CD14-positive monocyte (primary cell): ENCODE results near the gene MTMR1. TPM values are rescaled to one million over a fixed set of nuclear protein-coding genes. Genes with fewer than 3 reads are reported as not detected.

Experiments used
- DNase-seq, 3 donors: peaks; one replicate each; pipeline ENCODE4 v3.0.0-alpha.2; 2011 to 2022
- H2AFZ ChIP-seq: 2 replicates; pipeline ENCODE4 v1.6.0; 2012; ENCODE audit warnings: mild to moderate bottlenecking, low read depth, low read length, inconsistent platforms; ENCODE audit not compliant: insufficient read depth, poor library complexity, severe bottlenecking
- H3K27ac ChIP-seq, 2 donors: 1 replicate in 1 of 2; 2 replicates in 1 of 2; pipeline ENCODE4 v1.5.1; 2012 to 2013; ENCODE audit warnings: low read length in 2 of 2, control low read depth in 1 of 2, inconsistent platforms in 1 of 2, low read depth in 1 of 2, mild to moderate bottlenecking in 1 of 2
- H3K27me3 ChIP-seq, 2 donors: one replicate each; pipeline versions ENCODE4 v1.6.0 to v1.6.1; 2011 to 2013; ENCODE audit warnings: low read length in 2 of 2; ENCODE audit not compliant: control insufficient read depth in 2 of 2, insufficient read depth in 2 of 2
- H3K36me3 ChIP-seq, 2 donors: replicated peaks in 1 of 2; 1 replicate in 1 of 2; 2 replicates in 1 of 2; pipeline versions ENCODE4 v1.5.1 to v1.6.1; 2012 to 2013; ENCODE audit warnings: low read length in 2 of 2, control low read depth in 1 of 2, inconsistent platforms in 1 of 2, mild to moderate bottlenecking in 1 of 2; ENCODE audit not compliant: insufficient read depth in 2 of 2, control insufficient read depth in 1 of 2
- H3K4me1 ChIP-seq, 2 donors: 1 replicate in 1 of 2; 2 replicates in 1 of 2; pipeline versions ENCODE4 v1.5.1 to v1.6.1; 2012 to 2013; ENCODE audit warnings: low read length in 2 of 2, control low read depth in 1 of 2, inconsistent platforms in 1 of 2, mild to moderate bottlenecking in 1 of 2, moderate library complexity in 1 of 2; ENCODE audit not compliant: insufficient read depth in 2 of 2, control insufficient read depth in 1 of 2
- H3K4me2 ChIP-seq: replicated peaks from 2 replicates; pipeline ENCODE3; 2012; ENCODE audit warnings: low read length, moderate library complexity, mild to moderate bottlenecking; ENCODE audit not compliant: poor library complexity, severe bottlenecking; ENCODE audit errors: extremely low read depth
- H3K4me3 ChIP-seq, 3 experiments: fragments of 200-600 bp in 1 of 3; sonication (generic) in 1 of 3; replicated peaks in 1 of 3; 1 replicate in 2 of 3; 2 replicates in 1 of 3; pipeline ENCODE4 v1.5.1; 2011 to 2013; ENCODE audit warnings: low read length in 3 of 3, mild to moderate bottlenecking in 3 of 3, control low read depth in 2 of 3, low read depth in 2 of 3, inconsistent platforms in 1 of 3, moderate library complexity in 1 of 3
- H3K79me2 ChIP-seq: 2 replicates; pipeline ENCODE4 v1.6.0; 2012; ENCODE audit warnings: mild to moderate bottlenecking, control low read depth, inconsistent platforms, low read length, moderate library complexity; ENCODE audit not compliant: insufficient read depth
- H3K9ac ChIP-seq: 2 replicates; pipeline ENCODE4 v1.6.0; 2017; ENCODE audit warnings: low read length, mild to moderate bottlenecking; ENCODE audit not compliant: insufficient read depth, poor library complexity, severe bottlenecking
- H3K9me3 ChIP-seq, 2 donors: replicated peaks in 1 of 2; 1 replicate in 1 of 2; 2 replicates in 1 of 2; pipeline versions ENCODE4 v1.5.1 to v1.6.1; 2012 to 2013; ENCODE audit warnings: low read length in 2 of 2, control low read depth in 1 of 2; ENCODE audit not compliant: control insufficient read depth in 1 of 2, insufficient read depth in 1 of 2
- H4K20me1 ChIP-seq: 2 replicates; pipeline ENCODE4 v1.6.0; 2012; ENCODE audit warnings: mild to moderate bottlenecking, low read length, control low read depth, moderate library complexity; ENCODE audit not compliant: insufficient read depth
- H3K27ac Mint-ChIP-seq, 7 donors: one replicate each; pipeline ENCODE4 v1.8.0; 2020; ENCODE audit warnings: mild to moderate bottlenecking in 7 of 7, mixed read lengths in 7 of 7, moderate library complexity in 6 of 7, inconsistent platforms in 2 of 7
- H3K27me3 Mint-ChIP-seq, 3 donors: one replicate each; pipeline ENCODE4 v1.8.0; 2021 to 2022; ENCODE audit warnings: low read depth in 3 of 3, mild to moderate bottlenecking in 3 of 3, mixed read lengths in 3 of 3, moderate library complexity in 3 of 3, inconsistent platforms in 1 of 3
- H3K36me3 Mint-ChIP-seq, 2 donors: one replicate each; pipeline ENCODE4 v1.8.0; 2020; ENCODE audit warnings: mixed read lengths in 2 of 2, inconsistent platforms in 1 of 2, mild to moderate bottlenecking in 1 of 2
- H3K4me1 Mint-ChIP-seq: one replicate; pipeline ENCODE4 v1.8.0; 2020; ENCODE audit warnings: mild to moderate bottlenecking, mixed read lengths
- H3K4me3 Mint-ChIP-seq, 2 donors: one replicate each; pipeline ENCODE4 v1.8.0; 2020; ENCODE audit warnings: mild to moderate bottlenecking in 2 of 2, mixed read lengths in 2 of 2, moderate library complexity in 1 of 2
- H3K9me3 Mint-ChIP-seq, 7 donors: one replicate each; pipeline ENCODE4 v1.8.0; 2020 to 2022; ENCODE audit warnings: mixed read lengths in 7 of 7, mild to moderate bottlenecking in 6 of 7, moderate library complexity in 6 of 7, inconsistent platforms in 2 of 7
- CTCF ChIP-seq: fragments of 200-600 bp; IDR thresholded peaks from one replicate; pipeline ENCODE4 v1.8.0; 2022; ENCODE audit warnings: antibody characterized with exemption, mild to moderate bottlenecking
- WGBS: methylation state at CpG from one replicate; pipeline ENCODE4 v1.1.5; 2013; ENCODE audit warnings: missing lambda C conversion rate; ENCODE audit not compliant: insufficient coverage; 5-methylcytosine and 5-hydroxymethylcytosine counted together
- intact Hi-C, 2 donors: fragments of 100-400 bp; cut with micrococcal nuclease; formaldehyde crosslinking; loops; one replicate each; pipeline versions ENCODE4 v1.15.0 to v1.15.1; 2023
- polyA plus RNA-seq, 3 donors: library from polyadenylated mRNA; depleted of rRNA in 1 of 3; unstranded in 2 of 3; stranded (reverse) in 1 of 3; fragments of 300-500 nt in 2 of 3; fragments of >200 nt in 1 of 3; fragmentation: Illumina TruSeq in 2 of 3; gene quantifications; 1 replicate in 2 of 3; 2 replicates in 1 of 3; pipeline ENCODE4 v1.2.3, GENCODE V29; 2012 to 2021

The MTMR1 gene
- polyA plus RNA-seq, 3 donors, result 5.8 to 16.6 (median 6.1) TPM

- no peak overlapping the region for H3K4me3 ChIP-seq
- no peaks in the 10 kb centered on the region for H4K20me1 ChIP-seq
- intact Hi-C loops, result loop anchor here (2.0 kb wide), 1 partner anchor 310 kb away; no protein-coding TSS in a partner anchor
- no peak overlapping the region for H2AFZ ChIP-seq
- peak overlapping the region in 1 of 7 donors; percentile 70 for H3K27ac Mint-ChIP-seq
- H3K4me1 ChIP-seq, result peaks cover 5 to 12% of the 10 kb centered on the region in 2 donors
- peaks cover 18 to 25% of the 10 kb centered on the region in 2 donors for H3K36me3 Mint-ChIP-seq
- no peak overlapping the region for H3K27ac ChIP-seq
- peaks cover 0 to 9% (median 2%) of the 10 kb centered on the region in 3 donors for H3K27me3 Mint-ChIP-seq
- H3K4me1 Mint-ChIP-seq, result peaks cover 23% of the 10 kb centered on the region
- H3K4me2 ChIP-seq, result no peak overlapping the region
- no peaks in the 10 kb centered on the region for H3K27me3 ChIP-seq
- no peaks in the 10 kb centered on the region for H3K9me3 ChIP-seq
- WGBS, result 88% methylated on average over 3 of the region's 8 CpGs
- no peak for TF ChIP-seq CTCF
- H3K9ac ChIP-seq, result no peak overlapping the region
- H3K4me3 Mint-ChIP-seq, result no peak overlapping the region
- H3K36me3 ChIP-seq, result peaks cover 16 to 24% of the 10 kb centered on the region in 2 donors
- H3K79me2 ChIP-seq, result no peaks in the 10 kb centered on the region
- no peak for DNase-seq
- H3K9me3 Mint-ChIP-seq, result peaks cover 0 to 2% (median 0%) of the 10 kb centered on the region in 7 donors
Measured at GRCh38 chrX:150773117-150773516, 79.9 kb downstream of the MTMR1 start.

DNA sequence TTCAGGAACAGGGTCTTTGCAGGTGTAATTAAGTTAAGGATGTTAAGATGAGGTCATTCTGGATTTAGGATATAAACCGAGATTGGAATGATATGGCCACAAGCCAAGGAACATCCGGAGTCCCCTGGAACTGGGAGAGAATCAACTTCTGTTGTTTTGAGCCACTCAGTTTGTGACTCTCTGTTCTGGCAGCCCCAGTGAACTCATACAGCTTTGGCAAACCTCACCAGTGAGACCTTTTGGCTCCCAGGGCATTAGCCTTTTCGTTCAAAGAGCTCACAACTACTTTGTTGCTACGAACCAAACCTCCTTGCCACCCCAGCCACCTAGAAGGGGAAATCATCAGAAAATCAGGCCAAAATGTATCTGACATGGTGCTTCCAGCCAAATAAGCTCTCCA, 80.4 kb downstream of the MTMR1 start:
- peaks cover 16 to 24% of the 10 kb centered on the region in 2 donors for H3K36me3 ChIP-seq
- no peak overlapping the region for H3K27ac ChIP-seq
- peaks cover 0 to 2% (median 0%) of the 10 kb centered on the region in 7 donors for H3K9me3 Mint-ChIP-seq
- H3K4me3 Mint-ChIP-seq, result no peak overlapping the region
- no peak overlapping the region for H3K4me2 ChIP-seq
- no peak overlapping the region for H3K9ac ChIP-seq
- H3K9me3 ChIP-seq, result no peaks in the 10 kb centered on the region
- DNase-seq, result no peak
- peaks cover 0 to 9% (median 2%) of the 10 kb centered on the region in 3 donors for H3K27me3 Mint-ChIP-seq
- TF ChIP-seq CTCF, result no peak
- H3K4me1 ChIP-seq, result peaks cover 0 to 7% of the 10 kb centered on the region in 2 donors
- peaks cover 18% of the 10 kb centered on the region for H3K4me1 Mint-ChIP-seq
- intact Hi-C loops, result loop anchor here (2.0 kb wide), 1 partner anchor 309 kb away; no protein-coding TSS in a partner anchor
- H3K4me3 ChIP-seq, result no peak overlapping the region
- 100% methylated on average over 1 of the region's 4 CpGs for WGBS
- peak overlapping the region in 2 of 7 donors; percentile 69 to 70 for H3K27ac Mint-ChIP-seq
- H3K27me3 ChIP-seq, result no peaks in the 10 kb centered on the region
- H2AFZ ChIP-seq, result no peak overlapping the region
- no peaks in the 10 kb centered on the region for H3K79me2 ChIP-seq
- peaks cover 18 to 24% of the 10 kb centered on the region in 2 donors for H3K36me3 Mint-ChIP-seq
- H4K20me1 ChIP-seq, result no peaks in the 10 kb centered on the region
